ENCODE measurements around the gene CD4. TPM values are rescaled to one million over a fixed set of nuclear protein-coding genes. Genes with fewer than 3 reads are reported as not detected.

The CD4 gene
- total RNA-seq, 1 donor from 2014 or later: 0.62 TPM

- Mint-ChIP-seq H3K27me3 (ENCODE audit: unreplicated experiment) (no peaks in the 10 kb centered on the region), H3K9me3 (ENCODE audit: unreplicated experiment) (no peaks in the 10 kb centered on the region), H3K4me3 (ENCODE audit: unreplicated experiment) (no peak overlapping the region), H3K4me1 (ENCODE audit: unreplicated experiment) (peaks cover 11% of the 10 kb centered on the region), H3K36me3 (ENCODE audit: unreplicated experiment) (no peaks in the 10 kb centered on the region), H3K27ac (ENCODE audit: unreplicated experiment) (no peak overlapping the region)
- no peak for TF ChIP-seq CTCF (IDR thresholded peaks at IDR 0.05)
- DNase-seq (ENCODE audit: extremely low spot score, unreplicated experiment): no peak
These were observed 6.3 kb upstream of the CD4 start for GRCh38 chr12:6782850-6783566.

- Mint-ChIP-seq H3K36me3 (ENCODE audit: unreplicated experiment) (no peaks in the 10 kb centered on the region), H3K4me3 (ENCODE audit: unreplicated experiment) (no peak overlapping the region), H3K27me3 (ENCODE audit: unreplicated experiment) (no peaks in the 10 kb centered on the region), H3K4me1 (ENCODE audit: unreplicated experiment) (peaks cover 3% of the 10 kb centered on the region), H3K9me3 (ENCODE audit: unreplicated experiment) (no peaks in the 10 kb centered on the region), H3K27ac (ENCODE audit: unreplicated experiment) (no peak overlapping the region)
- no peak for DNase-seq (ENCODE audit: extremely low spot score, unreplicated experiment)
- no peak for TF ChIP-seq CTCF (IDR thresholded peaks at IDR 0.05)
These were observed 5.5 kb upstream of the CD4 start for GRCh38 chr12:6783828-6784227.

GRCh38 chr12:6784296-6784695 is 5.0 kb upstream of the CD4 start:
- Mint-ChIP-seq H3K4me1 (ENCODE audit: unreplicated experiment) (peaks cover 2% of the 10 kb centered on the region), H3K27ac (ENCODE audit: unreplicated experiment) (no peak overlapping the region), H3K4me3 (ENCODE audit: unreplicated experiment) (no peak overlapping the region), H3K36me3 (ENCODE audit: unreplicated experiment) (no peaks in the 10 kb centered on the region), H3K27me3 (ENCODE audit: unreplicated experiment) (no peaks in the 10 kb centered on the region), H3K9me3 (ENCODE audit: unreplicated experiment) (no peaks in the 10 kb centered on the region)
- DNase-seq (ENCODE audit: extremely low spot score, unreplicated experiment): no peak
- no peak for TF ChIP-seq CTCF (IDR thresholded peaks at IDR 0.05)

GRCh38 chr12:6784761-6785160 is 4.6 kb upstream of the CD4 start:
- Mint-ChIP-seq H3K9me3 (ENCODE audit: unreplicated experiment) (no peaks in the 10 kb centered on the region), H3K27me3 (ENCODE audit: unreplicated experiment) (no peaks in the 10 kb centered on the region), H3K4me3 (ENCODE audit: unreplicated experiment) (no peak overlapping the region), H3K4me1 (ENCODE audit: unreplicated experiment) (peaks cover 4% of the 10 kb centered on the region), H3K36me3 (ENCODE audit: unreplicated experiment) (no peaks in the 10 kb centered on the region), H3K27ac (ENCODE audit: unreplicated experiment) (no peak overlapping the region)
- TF ChIP-seq CTCF (IDR thresholded peaks at IDR 0.05): no peak
- no peak for DNase-seq (ENCODE audit: extremely low spot score, unreplicated experiment)

- no peak overlapping the region for H3K4me3 Mint-ChIP-seq (ENCODE audit: unreplicated experiment)
- no peaks in the 10 kb centered on the region for H3K27me3 Mint-ChIP-seq (ENCODE audit: unreplicated experiment)
- no peaks in the 10 kb centered on the region for H3K9me3 Mint-ChIP-seq (ENCODE audit: unreplicated experiment)
- no peak for TF ChIP-seq CTCF (IDR thresholded peaks at IDR 0.05)
- DNase-seq (ENCODE audit: extremely low spot score, unreplicated experiment): no peak
- peaks cover 4% of the 10 kb centered on the region for H3K4me1 Mint-ChIP-seq (ENCODE audit: unreplicated experiment)
- no peak overlapping the region for H3K27ac Mint-ChIP-seq (ENCODE audit: unreplicated experiment)
- no peaks in the 10 kb centered on the region for H3K36me3 Mint-ChIP-seq (ENCODE audit: unreplicated experiment)
These were observed 2.8 kb upstream of the CD4 start for GRCh38 chr12:6786416-6787094.

All from osteocyte (in vitro differentiated cells).